ENCODE results near the gene CNPY1.
"Not testable (repeated sequence)": the region's sequence is repeated elsewhere in the genome, so short reads cannot be mapped to it uniquely, and the experiment has no call there.

Gene CNPY1

DNA sequence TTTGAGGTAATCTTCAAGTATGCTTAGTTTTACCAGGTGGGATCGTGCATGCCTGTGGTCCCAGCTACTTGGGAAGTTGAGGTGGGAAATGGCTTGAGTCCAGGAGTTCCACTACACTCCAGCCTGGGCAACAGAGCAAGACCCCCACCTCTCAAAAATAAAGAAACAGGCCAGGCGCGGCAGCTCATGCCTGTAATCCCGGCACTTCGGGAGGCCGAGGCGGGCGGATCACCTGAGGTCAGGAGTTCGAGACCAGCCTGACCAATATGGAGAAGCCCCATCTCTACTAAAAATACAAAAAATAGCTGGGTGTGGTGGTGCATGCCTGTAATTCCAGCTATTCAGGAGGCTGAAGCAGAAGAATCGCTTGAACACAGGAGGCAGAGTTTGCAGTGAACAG is 16.6 kb upstream of the CNPY1 start:
- DNase-seq; intact Hi-C loops (cut with DNase I): not testable (repeated sequence)

DNA sequence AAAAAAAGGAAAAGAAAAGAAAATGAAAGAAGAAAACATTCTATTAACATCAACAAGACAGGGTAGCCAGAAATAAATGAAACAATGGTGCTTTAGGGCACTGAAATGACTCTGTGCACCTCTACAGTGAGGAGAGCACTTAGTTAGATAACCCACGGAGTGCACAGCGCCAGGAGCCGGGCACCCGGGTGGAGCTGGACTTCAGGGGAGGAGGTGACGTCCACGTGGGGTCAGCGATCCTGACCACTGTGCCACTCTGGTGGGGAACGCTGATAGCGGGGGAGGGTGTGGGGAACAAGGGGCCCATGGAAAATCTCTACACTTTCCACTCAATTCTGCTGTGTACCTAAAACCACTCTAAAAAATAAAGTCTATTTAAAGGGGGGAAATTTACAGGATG is 15.7 kb upstream of the CNPY1 start:
- intact Hi-C loops (cut with DNase I), result no loop called here

DNA sequence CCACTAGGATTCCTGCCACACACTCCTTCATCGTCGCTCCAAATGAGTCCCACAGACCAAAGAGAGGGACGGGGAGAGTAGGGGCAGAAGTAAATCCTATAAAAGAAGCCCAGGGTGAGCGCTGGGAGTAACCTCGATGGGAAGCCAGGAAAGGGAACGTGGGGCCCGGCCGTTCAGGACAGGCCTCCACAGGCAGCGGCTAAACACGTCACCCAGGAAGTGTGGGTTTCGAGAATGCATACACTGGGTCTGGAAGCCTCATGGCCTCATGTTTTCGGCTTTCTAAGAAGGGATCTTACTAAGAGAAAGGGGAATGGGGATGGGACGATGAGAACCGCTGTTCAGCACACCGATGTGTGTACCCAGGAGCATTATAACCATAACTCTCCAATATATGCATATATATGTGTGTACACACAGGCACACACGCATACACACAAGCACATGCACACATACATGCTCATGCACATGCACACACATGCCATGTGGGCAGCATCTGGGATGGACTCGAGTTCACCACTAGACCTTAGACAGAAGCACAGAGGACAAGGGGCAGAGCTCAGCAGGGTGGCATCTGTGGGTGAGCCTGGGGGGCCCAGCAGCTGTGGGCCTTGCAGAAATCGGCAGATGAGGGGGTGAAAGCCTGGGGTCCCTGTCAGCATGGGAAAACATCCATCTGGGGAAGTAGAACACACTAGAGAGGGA is 14.8 kb upstream of the CNPY1 start:
- intact Hi-C loops (cut with DNase I), result no loop called here
- no peak for DNase-seq

More for the DNA sequence above, 15.7 kb upstream of the CNPY1 start:
- no peak for DNase-seq

DNA sequence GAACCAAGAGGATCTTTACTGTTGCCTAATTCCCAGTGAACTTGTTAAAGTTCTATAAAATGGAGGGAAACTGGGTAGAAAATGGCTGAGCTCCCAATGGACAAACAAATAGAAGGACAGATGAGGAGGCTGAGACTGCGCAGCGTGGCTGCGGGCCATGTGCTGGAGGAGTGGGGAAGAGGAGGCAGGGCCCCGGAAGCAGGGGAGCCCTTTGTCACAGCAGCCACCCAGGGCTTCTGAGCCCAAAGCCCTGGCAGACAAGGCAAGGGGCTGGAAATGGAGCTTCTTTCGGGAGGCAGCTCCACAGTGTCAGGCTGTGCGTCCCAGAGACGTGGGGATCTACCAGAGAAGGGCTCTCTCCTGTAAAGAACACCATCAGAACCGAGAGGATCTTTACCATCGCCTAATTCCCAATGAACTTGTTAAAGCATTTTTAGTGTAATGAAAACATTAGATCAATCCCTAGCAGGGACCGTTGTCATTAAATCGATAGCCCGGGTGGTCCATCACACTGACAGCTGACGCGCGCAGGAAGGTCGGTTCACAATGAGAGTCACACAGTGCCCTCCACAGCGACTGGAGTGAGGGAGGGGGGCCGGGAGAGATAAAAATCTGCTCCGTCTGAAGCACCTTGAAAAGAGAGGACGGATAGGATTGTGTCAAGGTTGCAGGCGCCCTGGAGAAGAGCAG is 14.0 kb upstream of the CNPY1 start:
- intact Hi-C loops (cut with DNase I), result no loop called here
- no peak for DNase-seq

DNA sequence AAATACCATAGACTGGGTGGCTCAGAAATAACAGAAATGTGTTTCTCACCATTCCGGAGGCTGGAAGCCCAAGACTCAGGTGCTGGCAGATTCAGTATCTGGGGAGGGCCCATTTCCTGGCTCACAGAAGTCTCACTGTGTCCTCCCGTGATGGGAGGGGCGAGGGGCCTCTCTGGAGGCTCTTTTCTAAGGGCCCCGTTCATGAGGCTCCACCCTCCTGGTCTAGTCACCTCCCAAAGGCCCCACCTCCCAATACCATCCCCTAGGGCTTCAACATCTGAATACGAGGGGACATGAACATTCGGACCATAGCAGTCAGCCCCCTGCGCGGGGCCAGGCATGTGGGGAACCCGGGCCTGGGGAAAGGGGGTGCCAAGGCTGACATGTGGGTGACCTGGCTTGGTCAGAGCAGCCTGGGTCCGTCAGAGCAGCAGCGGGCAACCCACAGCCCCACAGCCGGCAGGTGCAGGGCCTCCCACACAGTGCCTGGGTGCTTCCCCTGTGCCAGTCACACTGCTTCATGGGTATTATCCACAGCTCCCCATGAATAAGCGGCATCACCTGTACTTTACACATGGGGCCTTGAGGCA is 13.3 kb upstream of the CNPY1 start:
- no peak for DNase-seq
- intact Hi-C loops (cut with DNase I), result no loop called here

DNA sequence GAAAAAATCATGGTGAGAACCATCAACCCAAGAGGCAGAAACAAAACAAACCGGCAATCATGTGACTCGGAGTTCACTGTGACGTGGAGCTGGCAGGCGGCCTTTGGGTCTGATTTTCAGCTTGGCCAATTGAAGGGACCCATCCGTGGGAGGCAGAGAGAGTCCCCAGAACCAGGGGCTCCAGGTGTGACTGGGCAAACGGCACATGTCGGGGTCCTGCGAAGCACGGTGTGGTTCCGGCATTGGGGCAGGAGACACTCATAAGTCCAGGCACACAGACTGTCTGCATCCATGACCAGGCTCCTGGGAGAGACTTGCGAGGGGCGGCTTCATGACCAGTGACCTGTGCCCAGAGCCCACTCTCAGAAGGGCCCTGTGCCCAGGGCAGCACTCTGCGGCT is 12.6 kb upstream of the CNPY1 start:
- no peak for DNase-seq
- intact Hi-C loops (cut with DNase I), result no loop called here

DNA sequence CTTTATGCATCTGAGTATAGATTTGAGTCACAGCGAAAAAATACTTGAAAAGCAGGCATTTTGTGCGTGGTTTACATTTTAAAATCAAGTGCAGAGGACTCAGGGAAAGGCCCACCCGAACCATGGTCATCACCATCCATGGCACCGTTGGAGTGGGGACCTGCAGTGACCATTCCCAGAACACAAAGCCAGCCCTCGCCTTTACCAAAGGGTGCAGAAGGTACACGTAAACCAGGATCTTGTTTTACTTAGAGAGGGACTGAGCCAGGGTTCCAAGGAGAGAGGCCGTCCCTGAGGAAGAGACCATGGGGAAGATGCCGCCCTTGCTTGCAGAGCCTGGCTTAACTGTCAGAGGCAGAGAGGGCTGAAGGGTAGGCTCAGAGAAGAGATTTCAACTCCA is 12.0 kb upstream of the CNPY1 start:
- no peak for DNase-seq
- intact Hi-C loops (cut with DNase I), result no loop called here

DNA sequence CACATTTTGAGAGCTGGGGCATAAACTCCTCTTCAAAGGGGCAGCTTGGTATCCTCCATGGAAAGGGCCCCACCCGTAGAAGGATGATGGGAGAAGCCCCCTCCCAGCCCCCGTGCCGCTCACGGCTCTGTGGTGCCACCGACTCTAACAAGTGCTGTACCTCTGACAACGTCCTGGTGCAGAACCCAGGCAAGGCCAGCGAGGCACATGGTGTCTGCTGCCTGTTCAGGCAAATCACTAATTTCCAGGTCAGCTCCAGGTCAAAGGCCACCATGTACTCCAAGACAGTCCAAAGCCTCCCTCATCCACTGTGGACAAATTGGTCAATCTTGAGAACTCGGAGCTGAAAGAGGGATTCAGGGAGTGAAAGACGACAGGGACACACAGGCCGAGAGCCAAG is 11.4 kb upstream of the CNPY1 start:
- intact Hi-C loops (cut with DNase I), result no loop called here
- no peak for DNase-seq

DNA sequence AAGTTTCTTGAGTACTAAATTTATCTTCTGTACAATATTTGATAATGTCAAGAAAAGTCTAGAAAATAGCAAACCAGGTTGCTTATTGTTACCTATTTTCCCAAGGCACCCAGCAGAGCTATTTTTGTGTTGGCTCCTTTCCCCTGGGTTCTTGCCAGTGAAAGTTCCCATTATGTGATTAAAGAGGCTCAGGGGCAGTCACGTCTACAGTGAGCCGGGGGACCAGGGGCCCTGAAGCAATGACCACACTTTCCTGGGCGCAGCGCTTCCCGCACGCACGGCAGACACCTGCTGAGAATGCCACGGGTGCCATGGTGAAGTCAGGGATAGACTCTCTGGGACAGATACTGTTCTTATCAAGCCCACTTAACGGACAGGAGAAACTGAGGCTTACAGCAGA is 10.4 kb upstream of the CNPY1 start:
- intact Hi-C loops (cut with DNase I), result no loop called here

DNA sequence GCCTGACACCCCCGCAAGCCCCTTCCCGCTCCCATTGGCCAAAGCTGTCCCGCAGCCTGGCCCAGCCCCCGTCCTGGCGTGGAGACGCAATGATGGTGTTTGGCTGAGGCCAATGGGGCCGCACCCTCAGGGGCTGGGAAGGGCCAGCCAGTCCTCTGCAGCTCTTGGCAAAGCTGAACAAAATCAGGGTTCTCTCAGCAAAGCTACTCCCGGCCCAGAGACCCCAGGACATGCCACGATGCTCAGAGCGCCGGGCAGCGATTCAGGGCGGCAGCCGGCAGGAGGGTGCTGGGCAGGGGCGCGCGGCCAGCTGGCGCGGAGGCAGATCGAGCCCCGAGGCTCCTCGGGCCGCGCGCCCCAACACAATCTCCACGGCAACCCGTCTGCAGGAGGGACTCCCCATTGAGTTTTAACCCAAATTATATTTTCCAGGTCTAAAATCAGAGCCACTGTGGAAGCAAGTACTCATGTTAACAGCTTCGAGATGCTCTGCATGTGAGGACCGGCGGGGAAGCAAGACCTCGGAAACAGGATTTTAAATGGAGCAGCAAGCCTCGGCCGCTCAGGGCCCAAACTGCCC is 8.8 kb upstream of the CNPY1 start:
- DNase-seq, result no peak
- intact Hi-C loops (cut with DNase I), result no loop called here

More for the DNA sequence above, 10.4 kb upstream of the CNPY1 start:
- DNase-seq, result no peak

DNA sequence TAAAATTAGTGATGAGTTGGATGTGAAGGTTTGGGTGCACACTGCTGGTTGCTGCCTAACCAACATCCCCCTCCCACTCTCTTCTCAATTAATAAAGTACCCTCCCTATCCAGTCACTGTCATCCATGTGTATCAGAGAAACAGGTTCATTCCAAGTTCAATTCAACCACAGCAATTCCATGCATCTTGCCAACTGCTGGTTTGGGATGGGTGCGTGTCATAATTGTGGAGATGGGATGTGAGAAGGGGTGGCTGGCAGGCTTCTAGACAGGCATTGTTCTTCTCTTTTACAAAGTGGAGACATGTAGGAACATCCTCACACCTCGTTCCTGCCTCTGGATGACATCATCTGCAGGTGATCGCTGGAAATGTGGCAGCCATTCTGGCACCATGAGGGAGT is 7.5 kb upstream of the CNPY1 start:
- intact Hi-C loops (cut with DNase I), result no loop called here
- no peak for DNase-seq

DNA sequence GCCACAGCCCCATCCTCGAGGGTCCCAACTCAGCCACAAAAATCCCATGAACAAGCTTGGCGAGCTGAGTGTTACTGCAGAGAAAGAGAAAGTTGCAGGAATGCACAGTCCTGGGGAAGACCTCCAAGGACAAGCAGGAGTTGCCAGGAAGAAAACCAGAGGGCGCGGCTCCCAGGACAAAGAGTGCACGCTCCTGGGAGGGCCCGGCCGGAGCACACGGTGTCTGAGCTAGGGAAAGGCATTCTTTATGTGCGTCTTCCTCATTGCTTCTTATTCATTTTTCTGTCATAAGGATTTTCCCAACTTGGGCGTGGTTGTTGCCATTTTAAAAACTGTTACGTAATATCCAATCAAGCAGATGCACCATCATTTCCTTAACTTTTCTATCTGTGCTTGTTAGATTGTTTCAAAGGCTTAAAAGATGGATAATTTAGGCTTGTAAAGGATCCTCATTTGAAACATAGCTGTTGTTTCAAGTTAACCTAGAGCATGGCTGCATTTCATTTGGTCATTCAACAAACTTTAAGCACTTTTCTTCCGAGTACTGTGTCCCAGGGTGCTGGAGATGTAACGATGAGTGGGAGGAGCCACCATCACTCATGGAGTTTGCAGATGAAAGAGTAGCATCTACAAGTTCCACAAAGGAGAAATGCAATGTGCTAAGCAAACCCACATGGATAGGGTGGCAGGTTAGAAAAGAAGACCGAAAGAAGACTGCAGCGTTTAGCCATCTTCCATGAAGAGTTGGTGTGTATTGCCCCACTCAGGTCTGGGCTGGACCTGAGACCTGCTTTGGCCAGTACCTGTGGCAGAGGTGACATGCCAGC is 5.6 kb upstream of the CNPY1 start:
- DNase-seq, result no peak
- intact Hi-C loops (cut with DNase I), result no loop called here

DNA sequence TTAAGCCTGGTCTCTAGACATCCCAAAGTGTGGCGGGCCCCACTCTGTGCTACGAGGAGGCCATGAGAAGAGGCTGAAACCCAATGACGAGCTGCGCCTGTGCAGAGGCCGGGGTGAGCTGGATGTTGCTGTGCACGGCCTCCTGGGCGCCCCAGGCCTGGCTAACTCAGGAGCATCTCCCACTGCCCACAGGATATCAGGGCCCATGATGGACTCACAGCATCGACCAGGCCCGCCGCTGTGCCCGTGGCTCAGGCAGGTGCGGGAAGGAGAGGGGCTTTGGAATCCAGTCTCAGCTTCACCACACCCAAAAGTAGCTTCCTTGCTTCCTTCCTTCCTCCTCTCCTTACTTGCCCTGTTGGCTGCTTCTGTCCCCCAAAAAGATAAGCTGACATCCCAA is 4.6 kb upstream of the CNPY1 start:
- DNase-seq, result no peak
- intact Hi-C loops (cut with DNase I), result no loop called here

DNA sequence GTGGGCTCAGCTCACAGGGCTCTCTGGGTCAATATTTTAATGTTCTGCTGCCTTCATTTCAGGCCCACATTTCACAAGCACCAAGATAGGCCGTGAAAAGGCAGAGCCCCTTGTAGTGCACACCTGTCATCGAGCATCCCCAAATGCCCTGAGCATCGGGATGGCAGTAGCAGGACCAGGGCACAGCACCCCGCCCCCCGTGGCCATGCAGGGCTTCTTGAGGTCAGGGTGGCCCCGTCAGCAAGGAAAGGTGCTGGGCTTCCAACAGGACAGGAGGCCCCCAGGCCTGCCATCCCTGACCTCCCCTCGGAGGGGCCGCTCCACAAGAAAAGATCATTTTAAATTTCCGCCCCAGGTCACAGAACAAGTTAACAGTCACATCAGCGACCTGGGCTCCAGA is 2.9 kb upstream of the CNPY1 start:
- DNase-seq, result no peak
- intact Hi-C loops (cut with DNase I), result no loop called here

DNA sequence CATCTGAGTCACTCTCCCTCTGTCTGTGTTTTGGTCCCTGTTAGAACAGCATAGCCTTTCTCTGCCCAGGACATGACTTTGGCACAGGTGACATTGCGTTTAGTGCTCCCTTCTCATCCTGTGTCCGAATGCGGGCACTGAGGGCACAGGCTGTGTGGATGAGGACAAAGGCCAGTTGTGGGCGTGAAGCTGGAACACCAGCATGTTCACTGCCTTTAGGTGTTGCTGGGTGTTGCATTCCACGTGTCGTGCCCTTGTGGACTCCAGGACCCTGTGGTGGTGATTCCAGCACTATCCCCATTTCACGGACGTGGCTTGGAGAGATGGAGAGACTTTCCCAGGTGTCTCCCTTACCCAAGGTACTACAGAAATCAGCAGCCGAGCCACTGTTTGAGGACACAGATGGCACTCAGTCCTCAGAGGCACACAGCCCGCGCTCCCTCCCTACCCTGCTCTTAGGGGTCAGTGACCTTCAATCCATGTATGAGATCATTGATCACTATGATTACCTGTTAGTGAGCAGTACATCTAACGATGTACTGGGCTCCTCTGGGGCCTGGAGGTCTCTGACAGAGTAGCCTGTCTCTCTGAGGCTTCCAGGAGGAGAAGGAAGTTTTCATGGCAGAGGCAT is 917 bp upstream of the CNPY1 start:
- intact Hi-C loops (cut with DNase I), result no loop called here
- DNase-seq, result no peak

DNA sequence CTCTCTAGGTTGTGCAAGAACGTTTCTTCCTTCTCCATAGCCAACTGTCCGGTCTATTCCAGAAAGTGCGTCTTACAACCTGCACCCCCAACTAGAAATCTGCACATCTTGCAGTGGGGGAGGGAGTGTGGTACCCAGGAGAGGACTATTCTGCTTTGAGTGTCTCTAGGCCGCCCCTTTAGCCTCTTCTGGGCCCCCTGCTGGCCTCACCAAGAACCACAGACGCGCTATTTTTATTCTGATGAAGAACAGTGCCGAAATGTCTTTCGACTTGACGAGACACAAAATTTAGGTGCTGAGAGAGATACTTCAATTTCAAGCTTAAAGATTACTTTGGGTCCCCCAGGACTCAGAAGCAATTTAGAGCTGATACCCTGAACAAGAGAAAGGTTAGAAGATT is 1.0 kb downstream of the CNPY1 start:
- no peak for DNase-seq
- intact Hi-C loops (cut with DNase I), result no loop called here

DNA sequence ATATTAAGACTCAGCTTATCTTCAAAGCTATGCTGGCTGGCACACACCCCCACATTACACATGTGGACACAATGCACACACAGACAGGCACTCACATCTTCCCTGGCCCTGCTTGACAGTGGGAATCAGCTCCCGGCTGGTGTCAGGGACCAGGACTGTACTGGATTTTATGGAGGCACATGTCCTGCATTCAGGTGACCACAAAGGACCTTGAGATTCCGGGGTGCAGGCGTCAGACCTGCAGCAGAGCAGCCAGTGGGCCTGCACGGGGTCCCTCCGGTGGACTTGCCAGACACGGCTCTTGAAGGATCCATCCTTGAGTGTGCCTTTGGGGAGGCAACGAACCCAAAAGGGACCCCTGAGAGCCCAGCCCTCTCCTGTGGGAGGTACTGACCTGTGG is 1.9 kb downstream of the CNPY1 start:
- intact Hi-C loops (cut with DNase I), result no loop called here

DNA sequence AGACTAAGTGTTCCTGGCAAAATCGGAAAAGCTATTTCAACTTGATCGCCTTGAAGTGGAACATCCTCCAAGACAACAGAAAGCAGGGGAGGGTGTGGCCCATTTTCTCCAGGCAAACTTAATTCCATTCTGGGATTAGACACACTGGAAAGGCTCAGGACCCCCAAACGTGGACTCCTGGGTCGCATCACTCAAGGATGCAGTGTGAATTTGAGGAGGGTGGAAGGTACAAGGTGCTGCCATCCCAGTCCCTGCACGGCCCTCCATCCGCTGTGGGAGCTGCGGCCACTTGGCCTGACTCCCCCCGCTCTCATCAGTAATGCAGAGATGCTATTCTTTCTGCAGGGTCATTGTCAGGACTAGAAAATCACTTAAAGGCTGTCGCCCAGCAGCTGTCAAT is 2.4 kb downstream of the CNPY1 start:
- no peak for DNase-seq
- intact Hi-C loops (cut with DNase I), result no loop called here

More for the DNA sequence above, 1.9 kb downstream of the CNPY1 start:
- no peak for DNase-seq

All from head of caudate nucleus (tissue), 42 donors.